ENCODE data around the gene UEVLD.

UEVLD gene

DNA sequence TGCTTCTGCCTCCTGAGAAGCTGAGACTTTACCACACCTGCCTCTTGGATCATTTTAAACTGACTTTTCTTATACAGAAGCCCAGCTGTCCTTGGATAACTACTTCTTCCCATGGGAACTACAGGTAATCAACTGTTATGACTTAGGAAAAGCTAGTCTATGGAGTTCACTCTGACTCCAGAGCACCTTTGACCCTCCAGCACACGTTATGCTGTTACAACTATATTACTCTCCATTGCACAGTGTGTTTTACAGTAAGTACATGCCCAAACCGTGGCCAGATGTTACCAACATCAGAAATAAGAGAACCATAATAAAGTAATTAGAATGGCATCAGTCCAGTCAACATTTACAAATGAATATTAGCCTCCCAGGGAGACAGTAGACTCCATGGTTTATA lies 40.5 kb downstream of the UEVLD start:
- TF ChIP-seq ZNF274 (IDR thresholded peaks at IDR 0.05; ENCODE audit: low read depth, low read length), result no peak
- H3K4me3 ChIP-seq (ENCODE audit: low read length), result no peak overlapping the region

- no peak overlapping the region for H3K4me3 ChIP-seq (ENCODE audit: low read length)
- TF ChIP-seq ZNF274 (IDR thresholded peaks at IDR 0.05; ENCODE audit: low read depth, low read length), result no peak
Measured at GRCh38 chr11:18540207-18541009, 48.1 kb downstream of the UEVLD start.

DNA sequence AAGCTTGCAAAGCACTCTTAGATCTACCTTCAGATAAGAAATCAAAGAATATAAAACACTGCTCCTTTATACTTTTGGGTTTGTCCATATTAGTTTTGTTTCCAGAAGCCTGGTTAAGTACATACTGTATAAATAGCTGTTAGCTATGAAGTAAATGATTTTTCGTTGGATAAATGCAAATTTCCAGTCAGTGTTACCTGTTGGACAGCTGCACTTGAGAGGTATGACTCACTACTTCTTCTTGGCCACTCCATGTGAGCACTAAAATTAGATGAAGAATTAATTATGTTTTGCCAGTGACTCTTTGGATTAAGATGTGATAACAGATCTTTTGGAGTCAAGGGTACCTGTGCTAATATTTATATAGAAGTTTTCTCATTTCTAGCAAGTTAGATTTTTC lies 52.3 kb downstream of the UEVLD start:
- no peak for TF ChIP-seq ZNF274 (IDR thresholded peaks at IDR 0.05; ENCODE audit: low read depth, low read length)
- H3K4me3 ChIP-seq (ENCODE audit: low read length), result no peak overlapping the region

DNA sequence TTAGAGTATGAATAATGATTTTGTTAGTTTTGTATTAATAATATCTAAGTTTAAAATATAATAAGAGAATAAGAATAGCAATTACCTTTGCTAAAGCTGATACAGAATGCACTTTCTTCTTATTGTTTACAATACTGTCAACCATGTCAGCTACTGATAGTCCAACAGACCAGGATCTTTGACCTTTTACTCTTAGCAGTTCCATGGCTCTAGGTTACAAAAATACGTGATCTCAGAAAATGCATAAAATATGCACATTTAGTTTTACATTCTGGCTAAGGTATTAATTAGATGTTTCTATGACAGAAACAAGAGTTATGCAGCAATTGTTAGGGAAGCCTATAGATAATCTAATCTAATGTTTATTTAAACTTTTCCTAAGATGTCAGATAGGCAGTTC lies 54.3 kb downstream of the UEVLD start:
- H3K4me3 ChIP-seq (ENCODE audit: low read length), result no peak overlapping the region
- no peak for TF ChIP-seq ZNF274 (IDR thresholded peaks at IDR 0.05; ENCODE audit: low read depth, low read length)

- no peak overlapping the region for H3K4me3 ChIP-seq (ENCODE audit: low read length)
- no peak for TF ChIP-seq ZNF274 (IDR thresholded peaks at IDR 0.05; ENCODE audit: low read depth, low read length)
Measured at GRCh38 chr11:18533365-18533764, 55.2 kb downstream of the UEVLD start.

DNA sequence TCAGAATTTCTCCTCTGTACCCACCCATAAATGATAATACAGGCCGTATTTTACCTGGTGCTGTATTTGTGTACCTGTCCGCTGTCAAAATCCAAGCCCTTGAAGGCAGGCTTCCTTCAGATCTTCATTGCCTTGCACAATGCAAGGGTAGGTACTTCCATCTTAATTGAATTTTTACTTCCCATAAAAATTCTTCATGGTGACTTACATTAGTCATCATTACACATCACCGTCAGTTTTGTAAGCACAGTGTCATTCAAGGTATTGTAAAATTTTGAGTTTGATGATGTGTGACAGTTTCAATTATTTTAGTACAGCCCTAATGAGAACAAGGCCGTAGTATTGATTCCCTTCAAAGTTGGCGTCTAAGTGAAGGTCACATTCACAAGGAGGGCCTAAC lies 61.0 kb downstream of the UEVLD start:
- H3K4me3 ChIP-seq (ENCODE audit: low read length), result peak overlapping the region; percentile 76
- no peak for TF ChIP-seq ZNF274 (IDR thresholded peaks at IDR 0.05; ENCODE audit: low read depth, low read length)

- H3K4me3 ChIP-seq (ENCODE audit: low read length), result peak within 1 kb of the TSS; percentile 76
- no peak for TF ChIP-seq ZNF274 (IDR thresholded peaks at IDR 0.05; ENCODE audit: low read depth, low read length)
Measured at GRCh38 chr11:18526521-18527296, 61.8 kb downstream of the UEVLD start, which contains the start of gene TSG101. TSS of gene TSG101 (minus strand) at chr11:18526942. CDS start at chr11:18526816, 126 bp downstream.

GRCh38 chr11:18526130-18526520 lies 62.4 kb downstream of the UEVLD start:
- no peak for TF ChIP-seq ZNF274 (IDR thresholded peaks at IDR 0.05; ENCODE audit: low read depth, low read length)
- peak overlapping the region; percentile 76 for H3K4me3 ChIP-seq (ENCODE audit: low read length)

GRCh38 chr11:18524248-18524647 lies 64.3 kb downstream of the UEVLD start:
- TF ChIP-seq ZNF274 (IDR thresholded peaks at IDR 0.05; ENCODE audit: low read depth, low read length), result no peak
- H3K4me3 ChIP-seq (ENCODE audit: low read length), result no peak overlapping the region

DNA sequence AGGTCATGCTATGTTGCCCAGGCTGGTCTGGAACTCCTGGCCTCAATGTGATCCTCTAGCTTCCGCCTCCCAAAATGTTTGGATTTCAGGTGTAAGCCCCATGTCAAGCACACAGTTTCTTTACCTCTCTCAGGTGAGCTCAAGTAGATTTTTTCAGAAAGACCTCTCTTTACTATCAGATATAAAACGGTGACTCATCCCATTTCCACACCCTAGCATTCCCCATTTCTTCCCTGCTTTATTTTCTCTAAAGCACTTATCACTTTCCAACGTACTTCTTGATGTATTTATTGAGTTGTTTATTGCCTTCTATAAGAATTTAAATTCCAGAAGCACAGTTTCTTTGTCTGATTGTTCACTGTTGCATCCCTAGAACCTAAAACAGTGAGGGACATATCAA lies 65.5 kb downstream of the UEVLD start:
- H3K4me3 ChIP-seq (ENCODE audit: low read length), result no peak overlapping the region
- TF ChIP-seq ZNF274 (IDR thresholded peaks at IDR 0.05; ENCODE audit: low read depth, low read length), result no peak

- TF ChIP-seq ZNF274 (IDR thresholded peaks at IDR 0.05; ENCODE audit: low read depth, low read length), result no peak
- no peak overlapping the region for H3K4me3 ChIP-seq (ENCODE audit: low read length)
Measured at GRCh38 chr11:18522388-18522787, 66.1 kb downstream of the UEVLD start.

- no peak overlapping the region for H3K4me3 ChIP-seq (ENCODE audit: low read length)
- TF ChIP-seq ZNF274 (IDR thresholded peaks at IDR 0.05; ENCODE audit: low read depth, low read length), result no peak
Measured at GRCh38 chr11:18521122-18521521, 67.4 kb downstream of the UEVLD start.

DNA sequence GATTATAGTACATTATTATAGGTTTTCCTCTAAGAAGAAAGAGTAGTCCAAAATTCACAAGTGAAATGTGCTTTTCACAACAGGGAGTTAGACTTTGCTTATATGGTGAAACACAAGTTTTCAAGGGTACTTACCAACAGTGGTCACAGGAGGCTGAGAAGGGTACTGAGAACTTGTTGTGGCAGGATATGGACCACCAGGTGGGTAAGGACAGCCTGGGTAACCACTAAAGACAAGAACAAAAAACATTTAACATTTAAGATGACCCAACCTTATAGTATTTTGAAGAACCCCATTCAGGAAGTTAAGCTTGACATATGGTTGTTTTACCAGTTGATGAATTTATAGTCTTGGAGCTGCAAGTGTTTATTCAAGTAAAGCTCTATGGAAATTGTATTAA lies 86.2 kb downstream of the UEVLD start:
- no peak overlapping the region for H3K4me3 ChIP-seq (ENCODE audit: low read length)
- no peak for TF ChIP-seq ZNF274 (IDR thresholded peaks at IDR 0.05; ENCODE audit: low read depth, low read length)

- no peak for TF ChIP-seq ZNF274 (IDR thresholded peaks at IDR 0.05; ENCODE audit: low read depth, low read length)
- no peak overlapping the region for H3K4me3 ChIP-seq (ENCODE audit: low read length)
Measured at GRCh38 chr11:18501629-18502028, 86.9 kb downstream of the UEVLD start.

DNA sequence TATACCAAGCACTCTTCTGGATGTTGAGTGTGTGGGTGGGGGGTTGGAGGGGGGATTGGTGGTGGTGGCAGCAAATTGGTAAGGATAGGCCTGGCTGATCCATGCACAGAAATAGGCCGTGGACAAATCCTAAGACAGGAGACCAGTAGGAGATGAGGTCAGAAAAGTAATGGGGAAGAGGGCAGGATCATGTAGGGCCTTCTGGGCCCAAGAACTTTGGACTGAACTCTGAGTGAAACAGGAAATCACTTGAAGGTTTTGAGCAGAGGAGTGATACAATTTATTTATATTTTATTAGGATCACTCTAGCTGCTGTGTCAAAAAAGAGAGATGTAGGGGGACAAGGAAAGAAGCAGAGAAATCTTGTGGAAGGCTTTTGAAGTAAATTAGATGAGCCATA lies 90.5 kb downstream of the UEVLD start:
- no peak for TF ChIP-seq ZNF274 (IDR thresholded peaks at IDR 0.05; ENCODE audit: low read depth, low read length)
- no peak overlapping the region for H3K4me3 ChIP-seq (ENCODE audit: low read length)

Measured in GM08714 (cell line).